Glomerular visceral epithelial cell (primary cell): ENCODE measurements around the gene RFWD3.
"Not testable (repeated sequence)": the region's sequence is repeated elsewhere in the genome, so short reads cannot be mapped to it uniquely, and the experiment has no call there.

Experiments
- DNase-seq: peaks from one replicate; pipeline ENCODE4 v3.0.0-alpha.2; 2016; ENCODE audit errors: extremely low spot score

Gene RFWD3

GRCh38 chr16:74666425-74667254, at the start of gene RFWD3:
Gene RFWD3 (minus strand): TSS chr16:74666877. CDS start chr16:74661449, 5,428 bp downstream.
- DNase-seq, result peak; percentile 98

GRCh38 chr16:74716355-74716754, 49.7 kb upstream of the RFWD3 start:
- no peak for DNase-seq

DNA sequence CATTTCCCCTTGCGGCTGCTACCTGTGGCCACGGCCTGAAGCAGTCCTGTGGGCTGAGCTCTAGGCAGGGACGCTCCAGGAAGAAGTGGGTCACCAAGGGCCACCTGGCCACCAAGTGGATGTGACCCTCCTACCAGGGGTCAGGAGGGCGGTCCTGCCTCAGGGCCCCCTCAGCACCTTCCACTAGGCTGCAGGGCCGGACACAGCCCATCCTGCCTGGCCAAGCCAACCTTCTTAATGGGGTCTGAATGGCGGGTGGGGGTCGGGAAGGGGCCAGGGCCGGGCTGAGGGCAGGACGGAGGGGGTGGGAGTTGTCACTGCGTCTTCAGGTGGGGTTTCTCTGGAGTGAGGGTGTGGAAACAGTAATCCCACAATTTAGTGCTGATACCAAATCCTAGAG, 47.2 kb upstream of the RFWD3 start:
- DNase-seq, result no peak

DNA sequence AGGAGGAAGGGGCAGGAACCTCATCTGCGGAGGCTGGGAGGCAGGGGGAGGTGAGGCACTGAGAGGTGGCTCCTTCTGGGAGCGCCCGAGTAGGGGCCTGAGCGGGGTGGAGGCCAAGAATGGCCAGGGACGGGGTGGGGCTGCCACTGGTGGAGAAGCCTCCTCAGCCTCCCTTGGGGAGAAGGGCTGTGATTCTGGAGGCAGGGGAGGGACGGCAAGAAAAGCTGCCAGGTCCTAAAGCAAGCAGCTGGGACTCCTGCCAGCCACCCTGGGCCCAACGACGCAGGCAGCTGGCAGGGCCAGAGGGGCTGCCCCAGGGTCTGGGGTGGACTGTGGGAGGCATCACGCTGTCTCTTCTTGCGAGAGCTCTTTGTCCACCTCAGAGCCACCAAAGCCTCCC, 46.6 kb upstream of the RFWD3 start:
- no peak for DNase-seq

- no peak for DNase-seq
Observed at GRCh38 chr16:74711938-74712337, 45.3 kb upstream of the RFWD3 start.

DNA sequence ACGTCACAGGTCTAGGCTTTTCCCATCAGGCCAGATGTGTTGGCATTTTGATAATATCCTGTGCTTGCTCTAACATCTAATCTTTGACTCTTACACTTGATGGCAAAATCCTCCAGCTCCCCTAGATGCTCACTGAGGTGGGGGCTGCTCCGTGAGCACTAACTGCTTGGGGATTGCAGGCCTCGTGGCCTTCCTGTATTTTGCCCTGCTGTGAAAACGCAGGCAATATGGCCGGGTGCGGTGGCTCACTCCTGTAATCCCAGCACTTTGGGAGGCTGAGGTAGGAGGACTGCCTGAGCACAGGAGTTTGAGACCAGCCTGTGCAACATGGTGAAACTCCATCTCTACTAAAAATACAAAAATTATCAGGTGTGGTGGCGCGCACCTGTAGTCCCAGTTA, 43.7 kb upstream of the RFWD3 start:
- no peak for DNase-seq

GRCh38 chr16:74709441-74709877, 42.8 kb upstream of the RFWD3 start:
- DNase-seq, result peak; percentile 74

- DNase-seq, result peak; percentile 52
Observed at GRCh38 chr16:74700438-74701225, 34.0 kb upstream of the RFWD3 start, which contains the start of gene MLKL. Gene MLKL (minus strand): TSS chr16:74700862. CDS start chr16:74695757, 5,105 bp downstream.

DNA sequence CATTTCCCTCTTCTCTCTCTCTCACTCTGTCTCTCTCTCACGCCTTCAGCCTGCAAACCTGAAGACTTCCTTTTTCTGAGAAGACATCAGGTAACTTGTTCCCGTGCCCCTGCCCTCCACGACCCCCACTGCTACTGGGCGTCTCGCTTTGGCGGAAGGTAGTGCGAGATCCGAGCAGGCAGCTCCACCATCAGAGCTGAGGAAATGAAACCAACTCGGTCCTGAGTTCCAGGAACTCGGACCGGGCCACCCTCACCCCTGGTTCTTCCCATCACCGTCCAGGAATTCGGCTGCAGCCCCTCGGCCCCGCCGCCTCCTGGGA, 33.4 kb upstream of the RFWD3 start:
- DNase-seq, result peak; percentile 4

DNA sequence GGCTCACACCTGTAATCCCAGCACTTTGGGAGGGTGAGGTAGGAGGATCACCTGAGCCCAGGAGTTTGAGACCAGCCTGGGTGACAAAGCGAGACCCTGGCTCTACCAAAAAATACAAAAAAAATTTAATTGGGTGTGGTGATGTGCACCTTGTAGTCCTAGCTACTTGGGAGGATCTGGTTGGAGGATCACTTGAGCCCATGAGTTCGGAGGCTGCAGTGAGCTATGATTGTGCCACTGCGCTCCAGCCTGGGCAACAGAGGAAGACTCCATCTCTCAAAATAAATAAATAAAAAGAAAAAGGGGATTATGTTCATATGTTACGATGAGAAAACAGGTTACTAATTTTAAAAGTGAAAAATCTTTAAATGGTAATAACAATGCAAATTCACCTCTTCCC, 33.0 kb upstream of the RFWD3 start:
- DNase-seq, result no peak

DNA sequence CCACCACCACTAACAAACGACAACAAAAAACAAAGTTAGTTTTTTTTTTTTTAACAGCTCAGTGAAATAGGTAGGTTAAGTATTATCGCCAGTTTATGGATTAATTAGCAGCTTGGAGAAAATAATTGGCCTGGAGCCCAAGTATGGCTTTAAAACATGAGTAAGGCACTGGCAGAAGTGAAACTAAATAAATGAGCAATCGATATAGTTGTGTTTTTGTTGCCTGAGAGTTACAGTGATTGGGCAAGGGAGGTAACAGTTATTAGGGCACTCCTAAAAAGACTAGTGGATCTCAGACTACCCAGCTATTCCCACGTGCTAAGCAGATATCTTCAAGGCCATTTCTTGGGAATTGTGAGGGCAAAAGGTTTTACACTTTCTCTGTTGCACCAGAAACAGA, 31.5 kb upstream of the RFWD3 start:
- DNase-seq, result no peak

DNA sequence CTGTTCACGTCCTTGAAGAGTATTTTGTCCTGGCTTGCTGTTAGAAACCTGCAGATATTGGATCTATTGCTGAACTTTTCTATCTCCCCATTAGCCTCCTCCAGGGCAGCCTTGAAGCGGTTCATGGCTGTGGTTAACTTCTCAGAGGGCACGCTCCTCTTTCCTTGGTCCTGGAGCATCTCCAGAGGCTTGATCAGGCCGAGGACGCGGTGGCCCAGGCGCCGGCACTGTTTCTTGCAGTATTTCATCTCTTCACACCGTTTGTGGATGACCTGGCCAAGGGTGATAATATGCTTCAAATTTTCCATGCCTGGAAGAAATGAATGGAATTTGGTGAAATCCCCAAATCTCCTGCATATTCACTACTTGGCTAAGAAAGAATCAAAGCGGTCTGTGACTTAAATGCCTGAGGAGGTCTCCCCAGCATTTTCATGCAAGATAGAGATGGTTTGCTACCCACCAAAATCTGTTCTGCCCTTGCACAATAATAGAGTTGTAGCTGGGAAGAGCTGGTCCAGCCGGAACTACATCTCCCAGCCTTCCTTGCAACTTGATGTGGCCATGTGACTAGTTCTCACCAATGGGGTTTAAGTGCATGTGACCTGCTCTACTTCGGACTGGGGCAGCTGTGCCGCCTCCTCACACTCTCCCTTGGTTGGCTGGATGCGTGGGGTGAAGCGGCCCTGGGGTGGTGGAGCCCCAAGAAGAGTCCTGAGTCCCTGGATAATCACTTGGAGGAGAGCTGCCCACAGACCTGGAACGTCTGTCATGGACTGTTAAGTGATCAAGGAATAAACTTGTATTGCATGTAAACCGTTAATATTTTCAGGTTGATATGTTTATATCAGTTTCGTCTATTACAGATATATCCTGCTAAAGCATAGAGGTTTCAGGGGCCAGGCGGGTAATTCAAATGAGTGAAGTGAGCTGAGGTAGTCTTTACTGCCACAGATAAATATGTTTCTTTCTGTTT, 29.1 kb upstream of the RFWD3 start:
- peak; percentile 59 for DNase-seq

DNA sequence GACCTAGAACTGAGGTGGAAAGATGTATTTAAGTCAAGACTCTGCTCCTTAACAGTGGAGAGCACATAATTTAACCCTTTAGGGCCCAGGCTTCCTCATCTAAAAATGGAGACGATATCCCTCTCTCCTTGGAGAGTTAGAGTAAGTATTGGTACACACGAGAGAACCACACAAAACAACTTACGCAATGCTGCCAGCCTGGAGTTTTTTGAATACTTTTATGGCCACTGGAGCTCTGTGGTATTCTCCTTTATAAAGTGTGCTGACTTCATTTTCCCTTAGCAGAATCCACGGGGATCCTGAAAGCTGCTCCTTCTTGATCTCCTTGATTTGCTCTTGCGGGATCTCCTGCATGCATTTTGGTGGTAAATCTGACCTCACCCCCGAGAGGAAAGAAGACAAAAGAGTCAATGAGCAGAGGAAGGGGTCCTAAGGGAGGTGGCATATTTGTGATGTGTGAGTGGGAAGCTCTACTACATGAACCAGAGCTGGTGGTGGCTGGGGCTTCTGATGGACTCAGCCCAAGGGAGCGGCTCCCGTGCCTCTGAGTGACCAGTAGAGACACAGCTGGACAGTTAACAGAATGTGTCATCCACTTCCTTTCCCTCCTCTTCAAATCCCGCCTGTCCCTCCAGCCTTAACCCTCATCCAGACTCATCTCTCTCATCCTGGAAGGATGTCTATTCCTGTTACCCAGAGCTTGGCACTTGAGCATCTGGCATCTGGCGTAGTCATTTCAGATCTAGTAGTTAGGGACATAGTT, 24.6 kb upstream of the RFWD3 start:
- DNase-seq, result no peak

GRCh38 chr16:74682556-74682955, 15.9 kb upstream of the RFWD3 start:
- no peak for DNase-seq

- DNase-seq, result no peak
Observed at GRCh38 chr16:74680681-74681080, 14.0 kb upstream of the RFWD3 start.

- DNase-seq, result no peak
Observed at GRCh38 chr16:74679983-74680382, 13.3 kb upstream of the RFWD3 start.

DNA sequence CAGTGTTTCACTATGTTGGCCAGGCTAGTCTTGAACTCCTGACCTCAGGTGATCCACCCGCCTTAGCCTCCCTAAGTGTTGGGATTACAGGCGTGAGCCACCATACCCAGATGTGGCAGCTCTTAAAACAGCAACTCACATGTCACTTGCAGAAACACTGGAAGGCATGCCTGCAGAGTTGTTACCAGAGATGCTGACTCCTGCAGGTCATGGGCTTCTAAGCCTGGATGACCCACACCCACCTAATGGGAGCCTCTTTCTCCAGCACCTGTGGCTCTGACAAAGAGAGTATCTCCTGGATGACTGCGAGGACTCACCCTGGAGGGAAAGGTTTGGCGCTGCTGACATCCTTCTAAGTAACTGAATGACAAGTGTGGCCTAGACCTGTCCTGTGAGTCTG, 11.2 kb upstream of the RFWD3 start:
- DNase-seq, result no peak

DNA sequence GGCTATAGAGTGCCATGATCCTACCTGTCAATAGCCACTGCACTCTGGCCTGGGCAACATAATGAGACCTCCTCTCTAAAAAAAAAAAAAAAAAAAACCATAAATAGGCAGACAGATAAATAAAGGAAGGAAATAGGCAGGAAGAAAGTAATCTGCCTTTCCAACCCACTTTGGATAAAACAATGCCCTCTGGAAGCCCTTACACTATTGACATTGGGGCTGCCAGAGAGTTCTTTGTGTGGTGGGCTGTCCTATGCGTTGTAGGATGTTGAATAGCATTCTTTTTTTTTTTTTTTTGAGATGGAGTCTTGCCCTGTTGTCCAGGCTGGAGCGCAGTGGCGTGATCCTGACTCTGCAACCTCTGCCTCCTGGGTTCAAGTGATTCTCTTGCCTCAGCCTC, 7.2 kb upstream of the RFWD3 start:
- no peak for DNase-seq

DNA sequence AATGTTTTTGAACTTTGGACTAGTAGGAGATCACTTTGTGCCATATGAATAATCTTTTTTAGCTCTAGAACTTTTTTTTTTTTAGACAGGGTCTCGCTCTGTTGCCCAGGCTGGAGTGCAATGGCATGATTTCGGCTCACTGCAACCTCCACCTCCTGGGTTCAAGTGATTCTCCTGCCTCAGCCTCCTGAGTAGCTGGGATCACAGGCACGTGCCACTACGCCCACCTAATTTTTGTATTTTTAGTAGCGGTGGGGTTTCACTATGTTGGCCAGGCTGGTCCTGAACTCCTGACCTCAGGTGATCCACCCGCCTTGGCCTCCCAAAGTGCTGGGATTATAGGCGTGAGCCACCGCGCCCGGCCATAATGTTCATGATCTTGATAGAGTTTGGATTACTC, 2.2 kb upstream of the RFWD3 start:
- not testable (repeated sequence) for DNase-seq

- peak; percentile 29 for DNase-seq
Observed at GRCh38 chr16:74667255-74667700, 601 bp upstream of the RFWD3 start.

DNA sequence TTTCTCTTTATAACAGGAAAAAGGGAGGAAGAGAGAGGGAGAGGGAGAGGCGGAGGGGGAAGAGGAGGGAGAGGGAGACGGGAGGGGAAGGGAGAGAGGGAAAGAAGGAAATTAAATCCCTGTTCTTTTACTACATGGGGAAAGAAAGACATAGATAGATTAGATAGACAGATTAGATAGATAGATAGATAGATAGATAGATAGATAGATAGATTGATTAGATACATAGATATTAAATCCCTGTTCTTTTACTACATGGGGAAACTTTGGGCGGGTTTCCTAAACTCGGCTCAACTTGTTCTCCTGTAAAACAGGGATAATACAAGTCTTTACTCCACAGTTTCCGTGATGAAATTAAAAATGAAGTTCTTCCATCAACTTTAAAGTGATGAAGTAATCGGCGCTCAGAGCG, 661 bp downstream of the RFWD3 start:
- peak; percentile 4 for DNase-seq
